ENCODE data around the gene GNG11. TPM values are rescaled to one million over a fixed set of nuclear protein-coding genes. Genes with fewer than 3 reads are reported as not detected.

Gene GNG11
- polyA plus RNA-seq, 3 donors: 46.4 to 52.5 (median 48.0) TPM

DNA sequence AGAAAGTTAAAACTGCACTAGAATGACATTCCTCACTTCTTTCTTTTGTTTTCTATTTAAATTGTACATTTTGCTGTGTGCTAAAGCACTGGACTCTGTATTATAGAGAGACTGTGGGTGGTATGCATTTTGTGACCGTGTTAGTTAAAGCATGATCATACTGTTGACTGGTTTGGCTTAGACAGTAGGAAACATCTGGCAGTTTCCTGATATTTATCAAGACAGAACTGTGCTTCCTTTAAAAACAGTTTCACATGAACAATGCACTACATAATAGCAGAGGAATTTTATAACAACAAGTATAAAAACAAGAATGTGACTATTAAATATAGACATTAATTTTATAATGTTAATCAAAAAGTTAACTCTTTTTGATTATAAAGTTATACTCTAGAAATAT, 23.1 kb downstream of the GNG11 start:
- no peak for DNase-seq (ENCODE audit: low read depth in 3 of 3, low spot score in 2 of 3)

GRCh38 chr7:93945083-93945482, 23.5 kb downstream of the GNG11 start:
- no peak for DNase-seq (ENCODE audit: low read depth in 3 of 3, low spot score in 2 of 3)

DNA sequence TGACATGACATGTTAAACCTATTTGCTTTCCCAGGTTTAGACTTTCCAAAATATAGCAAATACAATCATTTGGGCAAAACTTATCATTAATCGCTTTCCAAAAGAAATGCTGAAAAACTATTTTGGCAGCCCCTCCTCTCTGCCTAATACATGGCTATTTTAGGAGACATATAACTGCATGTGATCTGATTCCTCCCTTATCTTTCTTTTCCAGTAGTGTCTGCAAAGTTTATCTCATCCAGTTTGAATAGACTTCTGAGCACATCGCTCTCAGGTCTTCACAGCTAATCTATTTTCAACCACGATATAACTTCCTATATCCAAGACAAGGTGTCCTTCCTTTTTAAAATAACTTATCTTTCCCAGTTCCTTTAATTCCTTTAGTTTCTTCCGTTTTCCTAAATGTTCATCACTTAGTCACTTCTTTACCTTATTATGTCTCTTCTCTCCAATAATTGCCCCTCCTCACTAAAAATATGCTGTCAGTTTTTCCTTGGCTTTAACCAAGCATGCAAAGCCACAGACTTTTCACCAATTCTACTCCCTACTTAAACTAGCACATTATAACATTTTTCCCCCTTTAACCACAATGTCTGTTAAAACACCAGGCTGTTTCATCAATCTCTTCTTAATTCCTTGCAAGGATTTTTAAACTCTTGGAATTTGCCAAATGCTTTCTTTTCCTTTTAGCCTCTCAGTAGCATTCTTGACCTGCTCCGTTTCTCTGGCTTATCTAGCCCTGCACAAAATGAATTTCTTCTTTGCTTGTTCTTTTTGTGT, 24.4 kb downstream of the GNG11 start:
- no peak for DNase-seq (ENCODE audit: low read depth in 3 of 3, low spot score in 2 of 3)

DNA sequence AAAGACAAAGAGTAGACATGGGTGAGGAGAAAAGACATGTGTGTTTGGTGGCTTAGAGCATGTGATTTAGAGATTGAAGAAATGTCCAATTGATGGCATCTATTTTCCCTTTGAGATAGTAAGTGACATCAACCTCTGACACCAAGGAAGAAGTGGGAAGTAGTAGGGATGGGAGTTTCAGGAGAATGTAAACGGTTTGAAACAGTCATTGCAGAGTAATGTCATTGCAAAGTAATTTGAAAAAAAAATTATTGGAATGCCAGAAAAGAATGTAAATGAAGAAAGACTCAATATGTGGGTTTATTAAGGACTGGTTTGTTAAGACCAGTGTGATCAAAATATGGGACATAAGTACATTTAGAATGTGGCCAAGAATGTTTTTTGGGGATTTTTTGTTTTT, 26.6 kb downstream of the GNG11 start:
- no peak for DNase-seq (ENCODE audit: low read depth in 3 of 3, low spot score in 2 of 3)

DNA sequence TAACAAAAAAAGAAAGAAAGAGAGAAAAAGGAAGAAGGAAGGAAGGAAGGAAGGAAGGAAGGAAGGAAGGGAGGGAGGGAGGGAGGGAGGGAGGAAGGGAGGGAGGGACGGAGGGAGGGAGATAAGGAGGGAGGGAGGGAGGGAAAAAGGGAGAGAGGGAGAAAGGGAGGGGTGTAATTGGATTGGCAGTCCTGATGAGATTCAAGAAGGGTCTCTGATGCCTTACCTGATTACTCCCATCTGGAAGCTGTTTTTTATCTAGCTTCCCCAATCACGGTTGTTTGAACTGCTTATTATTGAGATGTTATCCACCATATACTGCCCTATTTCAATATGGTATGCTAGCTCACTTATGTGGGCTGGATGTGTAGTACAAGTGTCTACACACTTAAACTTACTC, 27.3 kb downstream of the GNG11 start:
- no peak for DNase-seq (ENCODE audit: low read depth in 3 of 3, low spot score in 2 of 3)

DNA sequence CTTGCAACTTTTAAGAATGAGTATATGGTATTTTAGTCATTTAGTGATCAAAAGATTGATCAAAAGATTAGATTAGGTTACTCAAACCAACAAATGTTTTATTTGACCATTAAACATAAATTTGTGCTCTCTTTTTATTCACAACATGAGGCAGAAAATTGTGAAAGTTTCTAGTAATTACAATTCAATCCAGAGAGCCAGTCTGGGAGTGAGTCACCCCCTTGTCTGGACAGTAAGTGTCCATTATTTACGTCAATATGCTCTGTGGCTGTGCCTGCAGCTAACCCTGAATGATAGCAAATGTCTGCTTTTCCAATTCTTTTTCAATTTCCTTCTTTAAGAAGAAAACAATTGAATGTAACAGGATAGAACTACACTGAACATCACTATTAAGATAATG, 27.9 kb downstream of the GNG11 start:
- DNase-seq (ENCODE audit: low read depth in 3 of 3, low spot score in 2 of 3): no peak

DNA sequence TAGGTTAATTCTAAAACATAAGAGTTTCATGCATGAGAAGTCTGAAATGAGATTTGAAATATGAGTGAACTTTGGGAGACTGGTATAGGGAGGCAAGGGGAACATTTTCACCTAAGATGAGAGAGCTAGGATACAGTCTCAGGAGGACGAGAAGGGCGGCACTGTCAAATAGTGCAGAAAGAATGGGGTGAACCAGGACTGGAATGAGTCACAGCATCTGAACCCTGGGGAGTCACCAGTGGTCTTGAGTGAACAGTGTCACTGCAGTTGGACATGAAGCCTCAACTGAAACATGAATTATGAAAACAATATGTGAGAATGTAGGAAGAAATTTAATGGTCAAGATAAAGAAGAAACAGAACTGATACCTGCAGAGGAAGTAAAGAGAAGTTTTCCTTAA, 33.8 kb downstream of the GNG11 start:
- DNase-seq (ENCODE audit: low read depth in 3 of 3, low spot score in 2 of 3): no peak

DNA sequence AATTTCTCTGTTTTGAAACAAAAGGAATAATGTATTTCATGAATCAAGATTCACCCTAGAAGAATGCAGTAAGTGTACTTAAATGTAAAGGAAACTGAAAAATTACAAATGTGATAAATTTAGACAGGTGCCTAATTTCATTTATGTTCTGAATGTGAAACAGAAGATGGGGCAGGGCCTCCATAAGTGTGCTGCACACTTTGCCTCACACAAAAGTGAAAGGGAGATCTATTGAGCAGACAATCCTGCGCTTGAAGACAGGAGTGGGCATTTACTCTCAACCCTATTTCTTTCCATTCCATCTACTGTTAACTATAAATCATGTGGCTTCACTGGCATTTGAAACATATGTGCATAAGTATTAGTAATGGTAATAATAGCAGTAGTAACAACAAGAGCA, 36.2 kb downstream of the GNG11 start:
- no peak for DNase-seq (ENCODE audit: low read depth in 3 of 3, low spot score in 2 of 3)

DNA sequence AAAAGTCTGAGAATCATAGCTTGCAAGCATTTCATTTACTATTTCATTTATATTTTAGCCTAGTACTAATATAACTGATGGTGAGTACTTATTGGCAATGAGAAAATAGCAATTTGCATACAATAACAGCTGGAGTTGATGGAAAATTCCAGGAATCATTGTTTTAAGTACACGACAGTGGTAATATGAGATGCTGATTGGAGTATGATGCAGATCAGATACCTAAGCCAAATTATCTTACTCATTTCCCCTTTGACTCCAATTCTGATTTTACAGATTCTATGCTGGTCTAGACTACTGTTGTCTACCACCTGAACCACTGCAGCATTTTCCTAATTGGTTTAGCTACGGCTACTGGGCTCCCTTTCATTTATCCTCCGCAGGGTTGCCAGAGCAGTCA, 36.7 kb downstream of the GNG11 start:
- no peak for DNase-seq (ENCODE audit: low read depth in 3 of 3, low spot score in 2 of 3)

- no peak for DNase-seq (ENCODE audit: low read depth in 3 of 3, low spot score in 2 of 3)
Measured at GRCh38 chr7:93958651-93959050, 37.1 kb downstream of the GNG11 start.

- DNase-seq (ENCODE audit: low read depth in 3 of 3, low spot score in 2 of 3): no peak
Measured at GRCh38 chr7:93960986-93961385, 39.5 kb downstream of the GNG11 start.

DNA sequence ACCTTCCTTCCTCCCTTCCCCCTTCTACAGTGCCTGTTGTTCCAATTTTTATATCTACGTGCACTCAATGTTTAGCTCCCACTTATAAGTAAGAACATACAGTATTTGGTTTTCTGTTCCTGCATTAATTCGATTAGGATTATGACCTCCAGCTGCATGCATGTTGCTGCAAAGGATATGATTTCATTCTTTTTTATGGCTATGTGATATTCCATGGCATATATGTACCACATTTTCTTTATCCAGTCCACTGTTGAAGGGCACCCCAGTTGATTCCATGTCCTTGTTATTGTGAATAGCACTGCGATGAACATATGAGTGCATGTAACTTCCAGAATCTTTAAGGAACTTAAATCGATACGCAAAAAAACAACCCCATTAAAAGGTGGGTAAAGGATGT, 42.7 kb downstream of the GNG11 start:
- DNase-seq (ENCODE audit: low read depth in 3 of 3, low spot score in 2 of 3): no peak

DNA sequence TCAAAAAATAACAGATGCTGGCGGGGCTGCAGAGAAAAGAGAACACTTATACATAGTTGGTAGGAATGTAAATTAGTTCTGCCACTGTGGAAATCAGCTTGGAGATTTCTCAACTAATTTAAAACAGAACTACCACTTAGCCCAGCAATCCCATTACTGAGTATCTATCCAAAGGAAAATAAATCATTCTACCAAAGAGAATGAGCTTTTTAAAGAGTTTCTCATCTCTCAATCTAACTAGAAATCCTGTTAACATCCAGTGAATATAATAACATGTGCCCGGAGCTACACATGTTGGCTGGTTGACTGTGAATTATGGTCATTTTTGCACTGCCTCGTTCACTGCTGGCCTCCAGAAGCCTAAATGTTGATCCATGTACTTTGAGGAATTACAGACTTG, 43.3 kb downstream of the GNG11 start:
- DNase-seq (ENCODE audit: low read depth in 3 of 3, low spot score in 2 of 3): no peak

GRCh38 chr7:93968911-93969620, 47.5 kb downstream of the GNG11 start:
- no peak for DNase-seq (ENCODE audit: low read depth in 3 of 3, low spot score in 2 of 3)

DNA sequence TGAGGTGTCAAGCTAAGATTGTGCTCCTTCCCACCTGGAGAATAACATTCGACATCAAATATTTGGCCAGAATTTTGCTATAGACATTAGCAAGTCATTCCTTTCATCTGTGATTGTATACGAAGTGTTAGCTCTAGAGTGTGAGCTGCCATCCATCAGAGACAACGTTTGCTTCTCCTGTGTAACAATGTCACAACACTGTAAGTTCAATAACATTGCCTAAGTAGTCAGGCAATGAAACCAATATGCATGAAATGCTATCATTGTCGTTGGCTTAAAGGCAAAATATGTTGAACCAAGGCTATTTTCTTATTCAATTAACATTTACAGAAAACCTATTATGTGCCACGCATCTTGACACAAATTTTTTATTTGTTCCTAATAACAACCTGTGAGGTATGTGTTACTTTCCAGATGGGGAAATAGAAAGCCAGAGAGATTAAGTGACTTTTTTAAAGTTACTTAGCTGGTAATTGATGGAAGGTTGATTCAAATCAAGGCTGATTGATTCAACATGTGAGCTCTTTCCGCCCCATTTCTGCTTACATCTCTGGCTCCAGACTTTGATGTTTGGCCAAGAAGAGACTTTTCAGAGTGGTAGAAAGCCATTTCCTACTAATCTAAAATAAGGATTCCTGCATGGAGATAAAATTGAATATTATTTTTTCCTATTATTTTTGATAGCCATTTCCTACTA, 50.6 kb downstream of the GNG11 start:
- no peak for DNase-seq (ENCODE audit: low read depth in 3 of 3, low spot score in 2 of 3)

- no peak for DNase-seq (ENCODE audit: low read depth in 3 of 3, low spot score in 2 of 3)
Measured at GRCh38 chr7:93973134-93973533, 51.6 kb downstream of the GNG11 start.

DNA sequence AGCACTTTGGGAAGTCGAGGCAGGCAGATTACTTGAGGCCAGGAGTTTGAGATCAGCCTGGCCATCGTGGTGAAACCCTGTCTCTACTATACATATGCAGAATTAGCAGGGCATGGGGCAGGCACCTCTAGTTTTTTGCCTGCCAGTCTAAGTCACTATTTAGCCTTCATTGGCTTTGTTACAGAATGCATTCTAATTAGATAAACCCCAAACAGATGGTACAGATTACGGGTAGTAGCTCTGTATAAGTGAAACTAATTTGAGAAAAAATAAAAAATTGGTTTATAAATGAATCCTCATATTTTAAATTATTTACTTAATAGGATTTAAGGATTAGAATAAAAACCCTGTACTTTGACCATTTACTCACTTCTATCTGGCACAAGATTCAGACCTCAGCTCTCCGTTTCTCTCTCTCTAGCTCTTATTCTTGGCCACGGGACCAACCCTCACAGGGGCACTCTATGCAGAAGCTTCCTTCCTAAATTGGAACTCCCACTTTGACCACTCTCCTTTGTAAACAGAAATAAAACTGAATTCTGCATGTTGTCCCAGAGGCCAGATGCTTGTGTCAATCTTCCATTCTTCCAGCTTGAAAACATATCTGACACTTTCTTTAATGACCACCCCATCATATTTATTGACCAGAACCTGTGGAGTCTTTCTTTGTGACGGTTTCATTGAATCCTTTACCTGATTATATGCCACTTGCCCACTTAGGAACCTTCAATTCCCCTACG, 55.8 kb downstream of the GNG11 start:
- DNase-seq (ENCODE audit: low read depth in 3 of 3, low spot score in 2 of 3): no peak

Measured in right renal cortex interstitium (tissue), 3 donors.